GM18508 (cell line): Measurements from ENCODE around the gene TCFL5.

Experiments used
- ATAC-seq: cut with Tn5 transposase; IDR thresholded peaks from one replicate; pipeline ENCODE4 v1.9.1; 2021; ENCODE audit warnings: moderate number of reproducible peaks; ENCODE audit not compliant: insufficient read depth, unreplicated experiment

Gene TCFL5

GRCh38 chr20:62802026-62802712, 59.5 kb downstream of the TCFL5 start:
- ATAC-seq: no peak

GRCh38 chr20:62801284-62802010, 60.2 kb downstream of the TCFL5 start:
- no peak for ATAC-seq

GRCh38 chr20:62800314-62801259, 61.0 kb downstream of the TCFL5 start:
- no peak for ATAC-seq

GRCh38 chr20:62799873-62800272, 61.7 kb downstream of the TCFL5 start:
- ATAC-seq: no peak

- ATAC-seq: no peak
These were observed 62.2 kb downstream of the TCFL5 start for GRCh38 chr20:62799459-62799858.

- ATAC-seq: no peak
These were observed 62.6 kb downstream of the TCFL5 start for GRCh38 chr20:62799036-62799435.

- ATAC-seq: no peak
These were observed 63.7 kb downstream of the TCFL5 start for GRCh38 chr20:62797671-62798532.

GRCh38 chr20:62796699-62797491, 64.7 kb downstream of the TCFL5 start:
- no peak for ATAC-seq

GRCh38 chr20:62795023-62795761, 66.4 kb downstream of the TCFL5 start:
- ATAC-seq: no peak

GRCh38 chr20:62794007-62794724, 67.5 kb downstream of the TCFL5 start:
- ATAC-seq: no peak

- no peak for ATAC-seq
These were observed 67.9 kb downstream of the TCFL5 start for GRCh38 chr20:62793757-62794006.

- no peak for ATAC-seq
These were observed 68.5 kb downstream of the TCFL5 start for GRCh38 chr20:62792940-62793756.

GRCh38 chr20:62792182-62792939, 69.3 kb downstream of the TCFL5 start:
- ATAC-seq: no peak

- ATAC-seq: no peak
These were observed 70.1 kb downstream of the TCFL5 start for GRCh38 chr20:62791301-62792181.
